GM12874 (cell line): ENCODE data around the gene ANKRD26.
A peak's percentile ranks its signal among the peaks of the same experiment; 100 is the strongest.

Source experiments
- CTCF ChIP-seq: IDR thresholded peaks from 2 replicates; pipeline ENCODE4 v1.5.1; 2011; ENCODE audit warnings: low read depth, mild to moderate bottlenecking, control low read depth, low read length, moderate library complexity; ENCODE audit not compliant: insufficient read depth

ANKRD26 gene

DNA sequence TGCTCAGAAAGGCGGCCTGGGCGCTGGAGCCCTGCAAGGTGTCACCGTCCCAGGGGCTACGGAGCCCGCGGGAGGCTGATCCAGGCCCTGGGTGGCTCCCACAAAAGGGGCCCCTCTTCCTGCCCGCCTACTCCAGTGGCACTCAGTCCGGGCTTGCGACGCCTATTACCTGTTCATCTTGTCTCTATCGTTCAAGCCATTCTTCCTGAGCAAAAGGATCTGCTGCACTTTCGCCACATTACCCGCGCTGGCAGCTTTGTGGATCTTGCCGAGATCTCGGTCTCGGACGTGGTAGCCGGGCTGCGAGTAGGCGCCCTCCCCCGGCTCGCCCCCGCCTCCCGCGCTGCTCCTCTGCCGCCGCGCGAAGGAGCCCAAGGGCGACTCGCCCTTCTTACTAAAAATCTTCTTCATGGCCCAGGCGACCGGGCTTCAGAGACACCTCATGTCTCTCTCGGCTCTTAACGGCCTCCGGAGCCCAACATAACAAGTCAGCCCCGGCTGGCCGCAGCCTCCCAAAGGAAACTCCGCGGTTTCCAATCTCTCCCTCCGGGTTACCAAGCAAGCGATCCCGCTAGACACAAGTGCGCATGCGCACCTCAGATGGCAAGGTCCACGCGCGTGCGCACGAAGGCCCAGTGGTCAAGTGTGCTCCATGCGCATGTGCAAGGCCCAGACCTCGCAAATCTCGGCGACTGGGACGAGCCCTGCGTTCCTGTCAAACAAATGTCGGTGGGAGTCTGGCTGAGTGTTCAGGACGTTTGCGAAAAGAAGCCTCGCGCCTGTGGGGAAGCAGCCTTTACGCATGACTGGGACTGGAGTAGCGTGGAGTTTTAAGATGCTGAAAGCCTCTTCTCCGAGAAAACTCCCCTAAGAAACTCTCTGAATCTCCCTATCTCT lies at the start of gene ANKRD26:
Gene ANKRD26 (minus strand): TSS at position 579 of the 897 bp plus-strand sequence. CDS start 168 bp downstream, at position 411.
- peak; percentile 13; the same call in 1 of the 2 replicates for TF ChIP-seq CTCF

DNA sequence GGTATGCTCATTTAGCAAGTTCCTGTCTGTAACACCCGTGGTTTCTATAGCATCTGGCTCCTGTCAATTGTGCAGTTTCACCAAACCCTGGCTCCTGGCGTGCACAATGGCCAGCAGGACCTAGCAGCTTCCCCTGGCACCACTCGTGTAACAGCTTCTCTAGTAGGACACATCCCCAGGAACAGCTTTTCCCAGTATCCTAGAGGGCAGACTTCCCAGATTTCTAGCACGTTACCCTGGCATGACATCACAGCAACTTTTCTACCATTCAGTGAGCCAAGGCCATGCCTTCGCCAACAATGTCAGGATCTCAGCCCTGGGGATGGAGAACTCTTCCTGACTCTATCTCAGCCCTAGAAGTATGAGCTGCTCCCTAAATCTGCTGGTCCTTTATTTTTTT lies 47.4 kb upstream of the ANKRD26 start:
- TF ChIP-seq CTCF, result no peak

DNA sequence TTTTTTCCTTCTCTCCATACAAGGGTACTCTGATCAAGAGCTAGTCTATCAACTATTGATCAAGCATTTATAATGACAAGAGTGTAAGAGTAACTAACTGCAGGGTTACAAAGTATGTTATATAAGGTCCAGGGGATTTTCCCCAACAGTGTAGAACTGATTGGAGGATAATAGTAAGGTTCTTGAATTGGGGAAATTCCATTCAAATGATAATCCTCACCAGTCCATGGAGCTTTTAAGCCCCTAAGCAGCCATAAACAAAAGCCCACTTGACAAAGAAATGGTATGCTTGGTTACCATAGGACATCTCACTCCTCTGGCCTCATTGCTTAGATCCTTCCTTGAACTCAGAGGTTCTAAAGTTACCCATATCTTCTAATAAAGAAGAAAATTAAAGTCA lies 45.6 kb upstream of the ANKRD26 start:
- no peak for TF ChIP-seq CTCF

- no peak for TF ChIP-seq CTCF
Observed at GRCh38 chr10:27143686-27144085, 43.4 kb upstream of the ANKRD26 start.

DNA sequence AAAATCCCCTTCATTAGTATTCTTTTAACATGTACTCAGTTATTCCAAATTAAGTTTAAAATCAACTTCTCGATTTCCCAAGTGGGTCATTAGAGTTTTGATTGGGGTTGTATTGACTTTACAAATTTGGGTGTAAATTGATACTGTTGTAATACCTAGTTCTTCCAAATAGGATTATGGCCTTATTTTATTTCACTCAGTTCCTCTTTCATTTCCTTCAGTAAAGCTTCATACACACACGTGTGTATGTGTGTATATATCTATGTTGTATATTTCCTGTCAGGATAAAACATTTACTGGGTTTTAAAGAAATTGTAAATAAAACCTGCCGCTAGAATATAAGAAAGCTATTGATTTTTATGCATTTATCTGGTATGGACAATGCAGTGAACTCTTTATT lies 38.0 kb upstream of the ANKRD26 start:
- TF ChIP-seq CTCF, result no peak

DNA sequence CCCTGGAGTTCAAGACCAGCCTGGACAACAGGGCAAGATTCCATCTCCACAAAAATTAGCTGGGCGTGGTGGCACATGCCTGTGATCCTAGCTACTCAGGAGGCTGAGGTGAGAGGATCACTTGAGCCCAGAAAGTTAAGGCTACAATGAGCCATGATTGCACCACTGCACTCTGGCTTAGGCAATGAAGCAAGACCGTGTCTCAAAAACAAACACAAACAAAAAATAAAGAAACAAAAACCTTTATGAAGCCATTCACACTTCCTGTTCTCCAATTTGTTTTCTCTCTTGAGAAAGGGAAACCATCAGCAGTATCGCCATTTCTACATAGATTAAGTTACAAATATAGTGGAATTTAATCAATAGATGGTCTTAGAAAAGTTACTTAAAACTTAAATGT lies 34.1 kb upstream of the ANKRD26 start:
- TF ChIP-seq CTCF, result no peak

GRCh38 chr10:27108165-27108564 lies 7.9 kb upstream of the ANKRD26 start:
- TF ChIP-seq CTCF, result no peak
